HG03159 (cell line): Measurements from ENCODE around the gene CDK11A.
"Not testable (repeated sequence)": the region's sequence is repeated elsewhere in the genome, so short reads cannot be mapped to it uniquely, and the experiment has no call there.

Source experiments
- ATAC-seq: cut with Tn5 transposase; IDR thresholded peaks from one replicate; pipeline ENCODE4 v1.9.1; 2021; ENCODE audit warnings: mild to moderate bottlenecking, moderate library complexity; ENCODE audit not compliant: unreplicated experiment

The CDK11A gene

DNA sequence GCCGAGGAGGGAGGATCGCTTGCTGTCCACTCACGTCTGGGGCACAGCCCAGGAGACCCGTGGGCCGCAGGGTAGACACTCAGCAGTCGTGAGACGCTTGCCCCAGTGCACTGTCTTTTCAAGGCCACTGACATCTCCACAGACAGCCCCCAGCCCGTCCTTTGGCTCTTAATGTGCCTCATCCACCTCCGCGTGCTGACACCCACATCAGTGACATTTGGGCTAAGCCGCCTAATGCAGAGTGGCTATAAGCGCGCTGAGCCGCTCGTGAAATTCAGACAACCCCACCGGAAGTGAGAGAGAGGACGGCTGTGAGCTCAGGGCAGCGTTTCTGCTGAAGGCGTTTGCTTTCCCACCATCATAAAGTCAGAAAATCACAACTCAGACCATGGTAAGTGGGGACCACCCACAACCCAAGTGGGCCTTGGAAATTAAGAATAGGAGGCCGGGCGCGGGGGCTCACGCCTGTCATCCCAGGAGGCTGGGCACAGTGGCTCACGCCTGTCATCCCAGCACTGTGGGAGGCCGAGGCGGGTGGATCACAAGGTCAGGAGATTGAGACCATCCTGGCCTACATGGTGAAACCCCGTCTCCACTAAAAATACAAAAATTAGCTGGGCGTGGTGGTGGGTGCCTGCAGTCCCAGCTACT, 40.0 kb downstream of the CDK11A start:
- ATAC-seq = no peak

DNA sequence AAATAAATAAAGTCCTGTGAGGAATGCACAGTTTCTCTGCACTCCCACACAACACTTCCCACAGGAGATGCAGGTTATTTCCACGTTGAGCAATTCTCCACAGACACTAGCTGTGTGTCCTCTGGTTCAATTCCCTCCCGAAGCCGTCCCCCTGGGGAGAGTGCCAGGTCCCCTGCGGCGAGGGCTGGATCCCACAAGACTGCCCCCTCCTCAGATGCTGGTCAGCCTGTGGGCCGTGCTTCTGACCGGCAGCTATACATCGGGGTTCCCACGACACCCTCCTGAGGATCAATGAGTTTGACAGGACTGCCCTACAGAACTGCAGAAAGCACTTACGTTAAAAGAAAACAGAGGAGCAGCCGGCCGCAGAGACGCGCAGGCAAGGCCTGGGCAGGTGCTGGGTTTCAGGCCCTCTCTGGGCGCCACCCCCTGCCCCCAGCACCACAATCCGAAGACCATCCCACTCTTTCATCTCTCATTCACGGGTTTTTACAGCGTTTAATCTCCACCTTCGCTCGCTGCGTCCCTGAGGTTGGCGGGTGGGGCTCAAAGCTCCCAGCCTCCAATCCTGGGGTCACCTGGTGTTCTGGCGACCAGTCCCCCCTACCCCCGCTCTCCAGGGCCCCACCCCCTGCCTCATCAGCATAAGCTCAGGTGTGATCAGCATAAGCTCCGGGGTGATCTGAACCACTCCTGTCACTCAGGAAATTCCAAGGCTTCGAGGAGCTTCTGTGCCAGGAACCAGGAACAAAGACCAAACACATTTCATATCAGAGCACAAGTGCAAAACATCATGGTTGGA, 40.9 kb downstream of the CDK11A start:
- no peak for ATAC-seq

DNA sequence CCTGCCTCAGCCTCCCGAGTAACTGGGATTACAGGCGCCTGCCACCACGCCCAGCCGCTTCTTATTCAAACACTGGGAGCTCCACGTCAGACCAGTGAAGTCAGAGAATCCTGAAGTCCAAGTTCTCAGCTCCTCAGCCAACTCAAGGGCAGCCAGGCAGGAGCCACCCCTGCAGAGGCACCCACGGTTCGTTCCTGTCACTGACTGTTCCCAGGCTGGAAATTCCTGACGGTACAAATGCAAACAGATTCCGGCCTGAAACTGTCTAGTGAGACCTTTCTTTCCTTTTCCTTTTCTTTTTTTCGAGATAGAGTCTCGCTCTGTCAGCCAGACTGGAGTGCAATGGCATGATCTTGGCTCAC, 43.3 kb downstream of the CDK11A start:
- no peak for ATAC-seq

DNA sequence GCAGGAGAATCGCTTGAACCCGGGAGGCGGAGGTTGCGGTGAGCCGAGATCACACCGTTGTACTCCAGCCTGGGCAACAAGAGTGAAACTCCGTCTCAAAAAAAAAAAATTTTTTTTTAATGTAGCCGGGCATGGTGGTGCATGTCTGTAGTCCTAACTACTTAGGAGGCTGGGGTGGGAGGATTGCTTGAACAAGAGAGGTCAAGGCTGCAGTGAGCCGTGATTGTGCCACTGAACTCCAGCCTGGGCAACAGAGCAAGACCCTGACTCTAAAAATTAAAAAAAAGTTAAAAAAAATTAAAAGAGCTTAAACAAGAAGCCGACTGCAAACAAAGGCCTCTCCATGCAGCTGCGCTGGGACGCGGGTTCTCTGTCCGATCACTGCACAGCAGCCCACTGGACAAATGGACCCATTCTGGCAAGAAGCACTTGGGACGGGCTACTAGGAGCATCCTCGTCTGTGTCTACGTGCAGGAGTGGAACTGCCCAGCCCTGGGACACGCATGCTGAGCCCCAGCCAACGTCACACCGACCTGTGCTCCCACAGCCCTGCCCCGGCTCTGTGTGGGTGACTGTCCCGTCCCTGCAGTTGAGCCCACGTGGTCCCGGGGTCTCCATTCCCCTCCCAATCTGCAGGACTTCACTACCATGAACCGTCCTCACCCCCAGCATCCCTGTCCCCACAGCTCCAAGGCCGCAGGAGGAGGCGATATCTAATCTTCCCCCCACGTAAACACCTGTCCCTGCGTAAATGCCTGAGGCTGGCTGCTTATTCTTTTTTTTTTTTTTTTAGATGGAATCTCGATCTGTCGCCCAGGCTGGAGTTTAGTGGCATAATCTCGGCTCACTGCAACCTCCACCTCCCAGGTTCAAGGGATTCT, 43.9 kb downstream of the CDK11A start:
- ATAC-seq = no peak

DNA sequence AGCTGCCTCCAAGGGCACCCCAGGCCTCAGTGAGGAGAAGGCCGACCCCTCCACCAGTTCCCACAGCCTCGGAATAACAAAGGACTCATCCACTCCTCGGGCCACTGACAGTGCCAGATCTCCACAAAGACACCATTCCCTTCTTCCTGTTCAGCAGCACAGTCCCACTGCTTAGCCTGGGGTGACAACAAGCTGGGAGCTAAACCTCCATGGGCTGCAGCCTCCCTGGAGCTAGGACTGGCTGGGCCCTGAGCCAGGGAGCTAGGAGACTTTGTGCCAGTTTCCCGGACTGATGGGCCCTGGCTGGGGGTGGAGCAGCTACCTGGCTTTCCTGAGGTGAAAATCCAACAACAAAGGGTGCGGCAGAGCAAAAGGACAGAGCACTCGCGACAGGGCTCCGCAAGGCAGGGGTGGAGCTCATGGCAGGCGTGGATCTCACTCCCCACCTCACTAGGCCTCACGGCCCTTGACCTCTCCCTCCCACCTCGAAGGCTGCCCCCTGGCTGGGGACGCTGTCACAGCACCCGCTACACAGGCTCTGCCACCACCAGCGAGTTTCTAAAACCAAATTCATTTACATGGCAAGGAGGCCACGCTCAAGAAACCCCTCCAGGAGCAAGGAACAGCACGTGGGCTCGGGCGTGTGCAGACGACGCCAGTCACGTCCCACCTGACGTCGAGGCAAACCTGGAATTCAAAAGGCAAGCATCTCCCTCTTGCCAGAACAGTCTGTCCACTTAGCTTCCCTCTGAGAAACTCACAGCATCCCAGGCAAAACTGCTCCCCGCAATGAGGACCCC, 45.4 kb downstream of the CDK11A start:
- ATAC-seq = no peak

DNA sequence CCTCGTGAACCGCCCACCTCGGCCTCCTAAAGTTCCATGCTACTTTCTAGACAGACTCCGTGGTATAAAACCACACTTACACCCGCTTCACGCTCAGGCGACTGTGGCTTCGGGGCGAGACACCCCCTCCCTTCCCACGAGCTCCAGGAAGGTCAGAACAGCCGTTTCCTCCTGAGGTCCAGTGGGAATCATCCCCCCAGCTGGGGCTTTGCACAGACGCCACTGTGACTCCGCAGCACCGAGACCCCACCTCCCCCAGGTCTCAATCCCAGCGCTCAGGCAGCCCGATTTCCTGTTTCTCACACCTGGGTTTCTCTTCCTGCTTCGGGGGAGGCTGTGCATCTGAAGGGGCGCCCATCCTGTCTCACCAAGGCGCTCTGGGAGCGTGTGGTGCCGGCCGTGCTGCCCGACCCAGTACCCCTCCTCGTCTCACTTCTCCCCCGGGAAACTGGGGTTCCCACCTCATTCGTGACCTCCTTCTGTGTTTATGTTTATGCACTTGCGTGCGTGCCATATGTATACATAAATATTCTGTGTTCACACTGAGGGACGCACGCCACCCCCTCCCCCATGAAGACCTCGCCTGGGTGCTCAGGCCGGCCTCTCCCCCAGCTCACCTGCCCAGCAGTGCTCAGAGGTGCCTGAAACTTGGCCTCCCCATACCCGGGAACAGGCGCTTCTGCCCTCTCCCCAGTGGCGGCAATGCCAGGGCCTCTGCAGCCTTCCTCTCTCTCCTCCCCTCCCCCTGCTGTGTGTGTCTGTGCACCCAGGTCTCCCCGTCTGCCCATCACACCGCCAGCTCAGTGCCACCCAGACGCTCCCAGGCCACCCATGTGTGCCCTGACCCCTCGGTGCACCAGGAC, 46.2 kb downstream of the CDK11A start:
- peak; percentile 73 for ATAC-seq

DNA sequence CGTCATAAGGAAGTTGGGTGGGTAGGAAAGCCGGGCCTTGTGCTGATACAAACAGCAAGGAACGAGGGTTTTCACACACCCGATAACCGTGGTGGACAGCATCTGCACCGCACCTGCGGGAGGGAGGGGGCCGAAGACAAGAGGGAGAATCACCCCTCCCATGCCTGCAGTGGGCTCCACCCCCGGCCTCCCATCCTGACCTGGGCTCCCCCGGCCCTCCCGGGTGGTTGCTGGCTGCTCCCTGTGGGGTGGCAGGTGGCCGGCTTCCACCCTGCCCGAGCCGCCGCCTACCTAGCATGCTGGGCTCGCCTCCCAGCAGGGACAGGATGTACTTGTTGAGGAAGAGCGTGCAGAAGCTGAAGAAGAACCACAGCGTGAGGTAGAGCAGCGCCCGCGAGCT, 48.1 kb downstream of the CDK11A start:
- not testable (repeated sequence) for ATAC-seq

DNA sequence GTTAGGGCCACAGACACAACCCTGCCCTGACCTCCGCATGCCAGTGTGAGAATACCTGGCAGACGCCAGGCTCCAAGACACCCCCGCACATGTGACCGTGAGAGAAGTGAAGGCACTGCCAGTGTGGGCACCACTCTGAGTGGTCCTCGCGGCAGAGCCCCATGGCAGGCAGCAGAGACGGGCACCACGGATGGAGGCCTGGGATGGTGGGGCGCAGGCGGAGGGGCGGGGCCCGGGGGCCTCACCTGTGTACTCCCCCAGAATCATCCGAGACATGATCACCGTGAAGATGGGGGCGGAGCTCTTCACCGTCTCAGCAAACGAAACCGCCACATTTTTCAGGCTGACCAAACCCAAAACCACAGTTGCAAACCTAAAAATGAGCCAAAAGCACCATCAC, 48.9 kb downstream of the CDK11A start:
- not testable (repeated sequence) for ATAC-seq

DNA sequence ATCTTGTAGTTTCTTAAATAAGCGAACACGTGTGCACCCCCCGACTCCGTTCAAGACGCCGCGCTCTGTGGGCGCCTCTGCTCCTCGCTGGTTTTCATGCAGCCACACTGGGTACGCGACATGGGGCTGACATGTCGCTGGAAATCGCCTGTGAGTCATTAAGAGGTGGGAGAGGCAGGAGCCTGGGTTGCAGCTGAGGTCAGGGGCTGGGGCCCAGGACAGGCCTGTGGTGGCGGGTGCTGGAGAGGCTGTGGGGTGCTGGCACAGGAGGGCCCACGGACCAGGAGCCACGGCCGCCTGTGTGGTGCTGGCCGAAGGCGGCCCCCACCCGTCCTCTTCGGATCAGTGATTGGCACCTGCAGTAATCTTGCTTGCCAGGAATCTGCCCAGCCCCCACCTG, 49.4 kb downstream of the CDK11A start:
- not testable (repeated sequence) for ATAC-seq

DNA sequence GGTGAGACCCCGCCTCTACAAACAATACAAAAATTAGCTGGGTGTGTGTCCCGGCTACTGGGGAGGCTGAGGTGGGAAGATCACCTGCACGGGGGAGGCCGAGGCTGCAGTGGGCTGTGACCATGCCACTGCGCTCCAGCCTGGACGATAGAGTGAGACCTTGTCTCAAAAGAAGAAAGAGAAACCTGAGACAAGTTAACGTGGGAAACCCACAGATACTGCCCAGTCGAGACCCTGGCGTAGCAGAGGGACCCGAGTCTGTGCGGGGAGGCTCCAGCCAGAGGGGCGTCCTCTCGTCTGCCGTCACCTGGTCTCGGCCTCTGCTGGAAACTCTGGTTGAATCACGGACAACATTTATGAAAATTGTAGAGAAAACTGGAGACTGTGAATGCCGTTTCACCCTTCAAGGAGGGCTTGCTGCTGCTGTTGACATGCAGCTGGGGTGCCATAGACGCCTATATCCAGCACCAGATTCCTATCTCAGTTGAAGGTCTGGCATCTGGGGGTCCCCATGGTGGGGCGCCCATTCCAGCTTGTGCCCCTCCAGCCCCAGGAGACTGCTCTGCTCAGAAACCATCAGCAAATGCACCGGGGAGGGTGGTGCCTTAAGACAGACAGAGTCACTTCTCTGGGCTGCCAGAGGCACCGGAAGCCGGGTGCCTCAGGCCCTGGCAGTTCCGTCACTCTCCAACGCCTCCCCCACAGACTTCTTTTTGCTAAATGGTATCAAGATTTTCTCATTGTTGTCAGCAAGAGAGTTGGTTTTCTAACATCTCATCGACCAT, 51.8 kb downstream of the CDK11A start:
- ATAC-seq = no peak

DNA sequence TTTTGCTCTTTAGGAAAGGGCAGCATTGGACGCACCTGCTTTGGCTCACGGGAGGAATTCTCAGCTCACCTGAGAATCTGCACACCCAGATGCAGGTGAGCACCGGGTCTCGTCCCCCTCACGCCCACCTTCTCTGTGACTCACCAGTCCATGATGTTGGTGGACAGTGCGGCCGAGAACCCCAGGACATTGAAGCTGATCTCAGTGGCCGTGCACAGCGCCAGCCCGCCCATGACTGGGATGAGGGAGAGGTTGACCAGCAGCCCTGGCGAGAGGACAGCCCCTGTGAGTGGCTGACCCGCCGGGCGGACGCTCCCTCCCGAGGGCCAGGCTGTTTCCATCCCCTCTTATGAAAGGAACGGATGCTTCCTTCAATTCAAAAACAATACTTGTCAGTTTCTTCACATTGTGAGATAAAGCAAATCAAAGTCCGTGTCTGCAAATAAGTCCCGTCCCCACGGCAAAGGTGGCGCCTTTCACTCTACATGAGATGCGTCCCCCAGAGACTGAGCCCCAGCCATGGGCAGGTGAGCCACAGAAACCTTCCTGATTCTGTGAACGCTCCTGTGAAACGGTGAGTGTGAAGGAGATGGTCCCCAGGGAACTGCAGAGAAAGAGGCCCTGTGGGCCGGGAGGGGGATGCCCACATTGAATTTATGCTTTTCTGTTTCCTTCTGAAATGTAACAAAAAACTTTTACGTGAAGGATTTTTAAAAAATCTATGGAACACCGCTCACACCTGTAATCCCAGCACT, 52.6 kb downstream of the CDK11A start:
- no peak for ATAC-seq

DNA sequence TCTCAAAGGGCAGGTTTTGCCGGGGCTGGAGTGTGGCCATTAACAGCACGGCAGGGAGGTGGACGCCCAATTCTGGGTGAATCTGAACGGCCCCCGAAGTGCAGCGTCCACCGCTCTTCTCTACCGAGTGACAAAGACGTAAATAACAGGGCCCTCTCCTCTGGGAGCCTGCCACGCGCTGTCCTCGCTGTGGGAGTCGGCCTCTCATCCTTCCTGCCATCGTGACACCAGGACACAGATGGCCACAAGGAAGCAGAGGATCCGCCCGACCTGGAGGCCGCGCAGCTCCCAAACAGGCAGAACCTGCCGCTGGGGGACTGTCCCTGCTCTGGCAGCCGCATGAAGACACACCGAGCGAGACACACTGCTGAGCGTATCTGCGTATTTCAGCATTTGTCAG, 53.3 kb downstream of the CDK11A start:
- ATAC-seq = no peak

DNA sequence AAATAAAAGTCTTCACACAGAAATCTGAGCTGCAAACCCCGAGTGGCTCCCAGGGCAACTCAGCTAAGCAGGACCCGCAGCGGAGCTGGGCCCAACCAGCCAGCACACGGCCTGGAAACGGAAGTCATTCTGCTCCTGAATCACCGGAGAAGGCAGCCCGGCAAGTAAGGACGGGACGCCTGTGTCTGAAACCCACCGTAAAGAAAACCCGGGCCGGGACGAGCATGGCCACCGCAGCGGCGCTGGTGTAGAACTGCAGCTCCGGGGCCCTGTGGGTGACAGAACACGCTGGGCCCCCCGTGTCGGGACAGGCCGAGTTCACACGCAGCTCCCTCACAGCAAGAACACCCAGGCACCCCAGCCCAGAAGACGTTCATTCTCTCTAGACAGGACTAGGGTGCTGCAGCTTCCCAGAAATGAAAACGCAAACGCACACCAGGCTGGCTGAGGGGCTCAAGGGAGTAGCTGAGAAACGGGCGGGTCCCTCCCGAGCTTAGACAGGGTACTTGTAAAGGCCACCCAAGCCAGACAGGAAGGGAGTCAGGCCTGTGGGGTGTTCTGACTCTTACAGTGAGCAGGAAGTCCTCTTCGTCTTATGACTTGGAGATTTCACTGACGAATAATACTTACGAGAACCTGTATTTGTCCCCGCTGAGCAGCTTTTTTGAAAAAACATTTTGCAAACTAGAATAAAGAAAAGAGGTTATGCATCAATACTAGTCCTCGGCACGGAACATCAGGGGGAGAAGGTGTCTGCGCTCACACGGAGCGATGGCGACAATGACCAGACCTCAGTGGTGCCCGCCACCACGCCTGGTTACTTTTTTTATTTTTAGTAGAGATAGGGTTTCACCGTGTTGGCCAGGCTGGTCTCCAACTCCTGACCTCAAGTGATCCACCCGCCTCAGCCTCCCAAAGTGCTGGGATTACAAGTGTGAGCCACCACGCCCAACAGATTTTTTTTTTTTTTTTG, 54.4 kb downstream of the CDK11A start:
- no peak for ATAC-seq

DNA sequence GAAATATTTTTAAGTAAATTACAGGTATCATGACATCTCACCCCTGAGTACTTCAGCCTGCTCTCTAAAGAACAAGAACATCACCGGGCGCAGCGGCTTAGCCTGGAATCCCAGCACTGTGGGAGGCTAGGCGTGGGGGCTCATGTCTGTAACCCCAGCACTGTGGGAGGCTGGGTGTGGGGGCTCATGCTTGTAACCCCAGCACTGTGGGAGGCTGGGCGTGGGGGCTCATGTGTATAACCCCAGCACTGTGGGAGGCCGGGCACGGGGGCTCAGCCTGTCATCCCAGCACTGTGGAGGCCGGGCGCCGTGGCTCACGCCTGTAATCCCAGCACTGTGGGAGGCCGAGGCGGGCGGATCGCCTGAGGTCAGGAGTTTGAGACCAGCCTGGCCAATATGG, 57.6 kb downstream of the CDK11A start:
- no peak for ATAC-seq

DNA sequence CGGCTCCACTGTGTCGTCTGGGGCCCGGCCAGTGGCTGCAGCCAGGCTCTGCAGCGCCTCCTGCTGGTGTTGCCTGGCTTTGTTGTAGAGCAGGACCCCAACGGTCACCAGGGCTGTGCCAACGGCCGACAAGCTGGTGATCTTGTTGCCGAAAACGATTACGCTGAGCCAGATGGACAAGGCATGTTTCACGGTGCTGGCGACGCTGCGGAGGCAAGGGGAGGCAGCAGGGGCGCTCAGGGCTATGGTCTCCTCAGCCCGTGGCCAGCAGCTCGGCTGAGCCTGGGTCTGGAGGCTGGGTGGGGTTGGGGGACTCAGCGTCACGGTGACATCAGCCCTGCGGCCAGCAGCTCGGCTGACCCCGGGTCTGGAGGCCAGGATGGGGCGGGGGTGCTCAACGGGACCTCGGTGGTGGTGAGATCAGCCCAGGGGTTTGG, 58.3 kb downstream of the CDK11A start:
- no peak for ATAC-seq

DNA sequence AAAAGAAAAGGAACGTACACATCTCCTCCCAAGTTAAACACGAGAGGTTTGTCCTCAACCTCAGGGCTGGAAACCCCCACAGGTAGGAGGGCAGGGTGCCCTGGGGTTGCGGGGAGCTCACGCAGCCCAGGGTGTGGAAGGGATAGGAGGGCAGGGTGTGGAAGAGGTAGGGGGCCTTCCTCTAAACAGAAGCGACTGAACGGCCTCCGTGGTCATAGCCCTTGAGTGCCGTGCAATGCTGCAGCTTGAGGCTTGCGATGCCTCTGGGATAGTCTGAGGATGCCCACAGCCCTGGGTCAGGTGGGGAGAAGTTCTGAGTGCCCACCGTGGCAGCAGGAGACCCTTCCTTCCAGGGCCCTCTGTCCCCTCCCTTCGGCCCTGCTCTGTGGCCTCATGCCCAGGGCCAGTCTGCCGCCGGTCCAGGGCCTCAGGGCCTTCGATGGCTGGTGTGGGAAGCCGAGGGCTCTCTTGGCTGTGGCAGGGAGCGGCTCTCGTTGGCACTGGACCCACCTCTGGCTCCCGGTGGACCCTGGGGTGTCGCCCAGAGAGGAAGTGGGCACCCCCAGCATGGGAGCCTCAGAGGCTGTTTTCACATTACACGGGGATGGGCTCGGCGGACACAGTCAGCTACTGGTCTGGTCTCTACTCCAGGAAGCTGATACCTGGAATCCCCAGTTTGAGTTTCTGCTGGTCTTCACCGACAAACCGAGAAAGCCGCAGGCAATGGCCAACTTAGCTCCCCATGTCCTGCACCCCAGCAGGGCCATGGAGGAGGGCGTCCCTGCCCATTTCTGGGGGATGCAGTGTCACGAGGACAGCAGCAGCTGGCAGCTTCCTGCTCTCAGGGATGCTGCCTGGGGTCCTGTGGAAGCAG, 59.0 kb downstream of the CDK11A start:
- ATAC-seq = no peak
